ENCODE results near the gene CSNK1E.

CSNK1E gene

GRCh38 chr22:38273135-38273826, 44.0 kb downstream of the CSNK1E start:
- DNase-seq (ENCODE audit: low read depth): no peak

GRCh38 chr22:38272373-38273134, 44.7 kb downstream of the CSNK1E start, which contains the start of gene TMEM184B:
Gene TMEM184B, minus strand, starts transcription at chr22:38273010. Its CDS starts 25,049 bp downstream, at chr22:38247961.
- DNase-seq (ENCODE audit: low read depth): no peak

- DNase-seq (ENCODE audit: low read depth): no peak
Measured at GRCh38 chr22:38271927-38272372, 45.3 kb downstream of the CSNK1E start.

GRCh38 chr22:38271101-38271500, 46.1 kb downstream of the CSNK1E start:
- DNase-seq (ENCODE audit: low read depth): no peak

GRCh38 chr22:38270091-38270992, 46.9 kb downstream of the CSNK1E start:
- no peak for DNase-seq (ENCODE audit: low read depth)

GRCh38 chr22:38269466-38269865, 47.8 kb downstream of the CSNK1E start:
- DNase-seq (ENCODE audit: low read depth): no peak

GRCh38 chr22:38267086-38267485, 50.1 kb downstream of the CSNK1E start:
- DNase-seq (ENCODE audit: low read depth): no peak

- no peak for DNase-seq (ENCODE audit: low read depth)
Measured at GRCh38 chr22:38266120-38266519, 51.1 kb downstream of the CSNK1E start.

GRCh38 chr22:38264322-38264843, 52.9 kb downstream of the CSNK1E start:
- DNase-seq (ENCODE audit: low read depth): no peak

- DNase-seq (ENCODE audit: low read depth): no peak
Measured at GRCh38 chr22:38262051-38262795, 55.0 kb downstream of the CSNK1E start.

- no peak for DNase-seq (ENCODE audit: low read depth)
Measured at GRCh38 chr22:38260761-38261681, 56.2 kb downstream of the CSNK1E start.

GRCh38 chr22:38259370-38259769, 57.9 kb downstream of the CSNK1E start:
- DNase-seq (ENCODE audit: low read depth): no peak

GRCh38 chr22:38258895-38259294, 58.3 kb downstream of the CSNK1E start:
- no peak for DNase-seq (ENCODE audit: low read depth)

GRCh38 chr22:38257650-38258250, 59.5 kb downstream of the CSNK1E start:
- DNase-seq (ENCODE audit: low read depth): no peak

- DNase-seq (ENCODE audit: low read depth): no peak
Measured at GRCh38 chr22:38257181-38257580, 60.1 kb downstream of the CSNK1E start.

GRCh38 chr22:38255697-38256096, 61.5 kb downstream of the CSNK1E start:
- no peak for DNase-seq (ENCODE audit: low read depth)

- DNase-seq (ENCODE audit: low read depth): no peak
Measured at GRCh38 chr22:38251341-38251692, 65.9 kb downstream of the CSNK1E start.

- no peak for DNase-seq (ENCODE audit: low read depth)
Measured at GRCh38 chr22:38250643-38251340, 66.4 kb downstream of the CSNK1E start.

Measured in HS-5 (cell line).